Thoracic aorta (tissue), 2 donors: ENCODE results near the gene C11orf65. TPM values are rescaled to one million over a fixed set of nuclear protein-coding genes. Genes with fewer than 3 reads are reported as not detected.
A peak's percentile ranks its signal among the peaks of the same experiment; 100 is the strongest.

Source experiments
- ATAC-seq: fragments of 150-250 bp; one replicate; pipeline ENCODE4 v1.8.0; 2017; ENCODE audit warnings: low read depth; ENCODE audit not compliant: insufficient number of reproducible peaks, low FRiP score
- DNase-seq: peaks from one replicate; pipeline ENCODE4 v3.0.0-alpha.2; 2020; ENCODE audit warnings: low spot score
- H3K27ac ChIP-seq, 2 donors: fragments of 200-600 bp; sonication (generic); 1 replicate in 1 of 2; 2 replicates in 1 of 2; pipeline ENCODE4 v1.5.1; 2016; ENCODE audit warnings: mild to moderate bottlenecking in 2 of 2, moderate library complexity in 2 of 2
- H3K27me3 ChIP-seq: fragments of 200-600 bp; sonication (generic); replicated peaks from 2 replicates; pipeline ENCODE4 v1.6.0; 2016; ENCODE audit warnings: mild to moderate bottlenecking; ENCODE audit not compliant: insufficient read depth
- H3K36me3 ChIP-seq: fragments of 200-600 bp; sonication (generic); one replicate; pipeline ENCODE4 v1.5.1; 2016
- H3K4me1 ChIP-seq, 2 donors: fragments of 200-600 bp; sonication (generic); 1 replicate in 1 of 2; 2 replicates in 1 of 2; pipeline versions ENCODE4 v1.5.1 to v1.6.0; 2016; ENCODE audit warnings: low read depth in 2 of 2, mild to moderate bottlenecking in 1 of 2; ENCODE audit not compliant: control insufficient read depth in 1 of 2
- H3K4me3 ChIP-seq: fragments of 200-600 bp; sonication (generic); 2 replicates; pipeline ENCODE4 v1.5.1; 2016; ENCODE audit warnings: mild to moderate bottlenecking
- H3K9me3 ChIP-seq: fragments of 200-600 bp; sonication (generic); 2 replicates; pipeline ENCODE4 v1.5.1; 2016
- CTCF ChIP-seq: fragments of 200-600 bp; sonication (generic); IDR thresholded peaks from one replicate; pipeline ENCODE4 v1.5.1; 2019; ENCODE audit warnings: antibody characterized with exemption
- total RNA-seq, 2 donors: library from RNA; depleted of rRNA; stranded (reverse); fragments of >200 nt; gene quantifications; one replicate each; pipeline versions ENCODE4 v1.1.0 to v1.2.3, GENCODE V29; 2016

The C11orf65 gene, protein sequence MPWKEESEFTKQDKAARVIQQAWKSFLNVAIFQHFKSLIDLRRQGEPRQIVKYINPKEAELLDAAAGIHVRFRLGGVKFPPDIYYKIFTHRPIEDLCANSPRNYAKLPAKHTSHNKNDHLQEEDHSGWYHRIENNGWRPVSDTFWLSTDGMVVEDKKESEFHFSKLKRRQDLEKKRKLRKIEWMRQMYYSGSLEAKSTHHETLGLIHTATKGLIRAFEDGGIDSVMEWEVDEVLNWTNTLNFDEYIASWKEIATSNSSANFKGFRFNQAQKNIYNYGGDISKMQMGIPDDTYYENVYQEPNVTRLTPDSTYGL
- total RNA-seq, result not detected

GRCh38 chr11:108467091-108467823 is at the start of gene C11orf65:
TSS of gene C11orf65 (minus strand) at chr11:108467529. CDS start at chr11:108461559, 5,970 bp downstream.
- DNase-seq, result peak; percentile 90
- Histone ChIP-seq H3K4me1 (no peaks in the 10 kb centered on the region), H3K9me3 (no peaks in the 10 kb centered on the region), H3K36me3 (no peaks in the 10 kb centered on the region), H3K4me3 (peak within 1 kb of the TSS; percentile 86), H3K27me3 (no peaks in the 10 kb centered on the region), H3K27ac (peak within 1 kb of the TSS; percentile 86 to 98)
- ATAC-seq, result peak; percentile 100
- no peak for TF ChIP-seq CTCF

- no peak for DNase-seq
- no peaks in the 10 kb centered on the region for H3K27me3 ChIP-seq
Measured at GRCh38 chr11:108516125-108516524, 48.8 kb upstream of the C11orf65 start.

DNA sequence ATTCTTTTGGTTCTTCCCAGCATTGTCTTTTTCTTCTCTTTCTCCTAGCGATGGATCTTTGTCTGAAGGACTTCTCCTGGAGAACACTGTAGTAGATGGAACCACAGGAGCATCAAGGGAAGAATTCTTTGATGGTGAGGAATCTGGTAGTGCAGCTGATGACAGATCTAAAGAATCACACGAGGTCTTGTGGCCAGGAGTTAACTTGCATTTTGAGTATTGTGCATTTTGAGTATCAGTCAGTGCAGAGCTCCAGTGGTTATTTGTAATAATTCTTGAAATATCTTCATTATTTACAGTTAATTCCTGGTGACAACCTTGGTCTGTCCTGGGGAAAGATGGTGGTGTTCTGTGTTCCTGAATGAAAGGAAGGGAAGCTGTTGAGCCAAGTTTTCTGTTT is 45.4 kb upstream of the C11orf65 start:
- H3K27ac ChIP-seq, result no peak overlapping the region
- H3K27me3 ChIP-seq, result no peaks in the 10 kb centered on the region
- peaks cover 9% of the 10 kb centered on the region for H3K36me3 ChIP-seq
- H3K4me3 ChIP-seq, result no peak overlapping the region
- no peak for TF ChIP-seq CTCF
- DNase-seq (no peak), ATAC-seq (no peak)
- H3K4me1 ChIP-seq, result no peaks in the 10 kb centered on the region
- H3K9me3 ChIP-seq, result no peaks in the 10 kb centered on the region

More at GRCh38 chr11:108516125-108516524, 48.8 kb upstream of the C11orf65 start:
- no peak overlapping the region for H3K27ac ChIP-seq
- no peak overlapping the region for H3K4me3 ChIP-seq
- H3K9me3 ChIP-seq, result no peaks in the 10 kb centered on the region
- H3K36me3 ChIP-seq, result peaks cover 9% of the 10 kb centered on the region
- H3K4me1 ChIP-seq, result no peaks in the 10 kb centered on the region
- ATAC-seq, result no peak
- no peak for TF ChIP-seq CTCF

GRCh38 chr11:108511851-108512474 is 44.6 kb upstream of the C11orf65 start:
- ATAC-seq (no peak), DNase-seq (no peak)
- peaks cover 9% of the 10 kb centered on the region for H3K36me3 ChIP-seq
- no peak overlapping the region for H3K4me3 ChIP-seq
- no peak overlapping the region for H3K27ac ChIP-seq
- no peak for TF ChIP-seq CTCF
- H3K4me1 ChIP-seq, result no peaks in the 10 kb centered on the region
- no peaks in the 10 kb centered on the region for H3K9me3 ChIP-seq
- no peaks in the 10 kb centered on the region for H3K27me3 ChIP-seq
